Head of caudate nucleus (tissue), 42 donors: ENCODE data around the gene ELF2.
"Not testable (repeated sequence)": the region's sequence is repeated elsewhere in the genome, so short reads cannot be mapped to it uniquely, and the experiment has no call there.

ENCODE experiments used
- DNase-seq, 42 donors: peaks; one replicate each; pipeline versions ENCODE4 v3.0.0 to v3.0.0-alpha.2; 2020 to 2021; ENCODE audit warnings: mixed read lengths in 7 of 42
- intact Hi-C: fragments of 100-400 bp; cut with DNase I; formaldehyde crosslinking; loops from one replicate; pipeline ENCODE4 v1.15.0; 2022

ELF2 gene

GRCh38 chr4:139189972-139190371 is 13.0 kb upstream of the ELF2 start:
- intact Hi-C loops: no loop called here
- no peak for DNase-seq

DNA sequence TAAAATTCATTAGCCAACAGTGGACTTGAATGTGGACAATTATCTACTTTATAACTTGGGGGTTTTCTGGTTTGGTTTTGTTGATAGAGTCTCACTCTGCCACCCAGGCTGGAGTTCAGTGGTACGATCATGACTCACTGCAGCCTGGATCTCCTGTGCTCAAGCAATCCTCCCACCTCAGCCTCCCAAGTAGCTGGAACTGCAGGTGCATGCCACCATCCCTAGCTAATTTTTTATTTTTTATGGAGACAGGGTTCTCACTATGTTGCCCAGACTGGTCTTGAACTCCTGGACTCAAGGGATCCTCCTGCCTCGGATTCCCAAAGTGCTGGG is 12.4 kb upstream of the ELF2 start:
- intact Hi-C loops: no loop called here
- no peak for DNase-seq

- intact Hi-C loops: no loop called here
- peak in 1 of 42 donors; percentile 15 for DNase-seq
These were observed 11.8 kb upstream of the ELF2 start for GRCh38 chr4:139188648-139189416.

DNA sequence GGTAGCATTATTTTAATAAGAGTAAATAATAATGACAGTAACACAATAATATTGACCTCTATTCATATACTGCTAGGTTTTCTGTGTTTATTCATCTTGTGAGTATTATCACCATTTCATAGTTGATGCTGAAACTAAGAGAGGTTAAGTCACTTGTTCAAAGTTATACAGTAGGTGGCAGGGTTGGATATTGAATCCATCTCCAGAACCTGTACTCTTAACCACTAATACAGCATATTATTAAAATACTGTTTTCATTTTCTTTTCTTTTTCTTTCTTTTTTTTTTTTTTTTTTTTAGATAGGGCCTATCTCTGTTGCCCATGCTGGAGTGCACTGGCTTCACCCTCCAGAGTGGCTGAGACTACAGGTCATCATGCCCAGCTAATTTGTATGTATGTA is 7.1 kb upstream of the ELF2 start:
- no peak for DNase-seq
- intact Hi-C loops: no loop called here

DNA sequence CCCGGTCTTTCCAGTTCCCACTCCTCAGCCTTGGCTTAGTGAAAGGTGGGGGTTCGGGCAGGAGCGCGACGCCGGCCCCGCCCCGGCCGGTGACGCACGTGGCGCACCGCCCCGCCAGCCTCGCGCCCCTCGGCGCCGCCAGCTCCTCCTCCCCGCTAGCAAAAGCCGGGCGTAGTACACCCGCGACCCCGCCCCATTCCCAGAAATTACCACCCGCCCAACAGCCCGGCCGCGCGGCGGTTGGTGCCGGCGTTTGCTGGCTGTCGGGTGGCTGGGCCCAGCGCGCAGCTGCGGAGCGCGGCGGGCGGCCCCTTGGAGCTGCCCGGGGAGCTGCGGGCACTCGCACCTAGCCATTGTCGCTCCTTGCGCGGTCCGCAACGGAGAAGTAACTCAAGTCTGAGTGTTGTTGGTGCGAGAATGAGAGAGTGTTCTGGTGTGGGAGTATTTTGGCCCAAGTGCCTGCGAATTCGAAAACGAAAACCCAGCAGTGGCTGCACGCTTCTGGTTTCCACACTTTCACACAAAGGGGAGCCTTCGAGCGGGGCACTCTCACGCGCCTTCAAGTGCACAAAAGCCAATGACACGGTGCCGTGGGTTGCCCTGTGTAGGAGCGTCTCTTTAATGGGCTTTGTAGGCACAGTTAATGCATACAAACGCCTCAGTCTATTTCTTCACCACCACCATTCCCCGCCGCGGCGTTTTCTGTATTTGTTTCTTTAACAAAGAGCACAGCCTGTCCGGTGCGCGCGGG is 1.0 kb upstream of the ELF2 start:
- intact Hi-C loops: loop anchor here (1.0 to 5.0 kb wide), 4 partner anchors 95 to 146 kb away; partner anchors contain the start of gene NAA15
- DNase-seq: peak; percentile 77 to 97 (median 94)

DNA sequence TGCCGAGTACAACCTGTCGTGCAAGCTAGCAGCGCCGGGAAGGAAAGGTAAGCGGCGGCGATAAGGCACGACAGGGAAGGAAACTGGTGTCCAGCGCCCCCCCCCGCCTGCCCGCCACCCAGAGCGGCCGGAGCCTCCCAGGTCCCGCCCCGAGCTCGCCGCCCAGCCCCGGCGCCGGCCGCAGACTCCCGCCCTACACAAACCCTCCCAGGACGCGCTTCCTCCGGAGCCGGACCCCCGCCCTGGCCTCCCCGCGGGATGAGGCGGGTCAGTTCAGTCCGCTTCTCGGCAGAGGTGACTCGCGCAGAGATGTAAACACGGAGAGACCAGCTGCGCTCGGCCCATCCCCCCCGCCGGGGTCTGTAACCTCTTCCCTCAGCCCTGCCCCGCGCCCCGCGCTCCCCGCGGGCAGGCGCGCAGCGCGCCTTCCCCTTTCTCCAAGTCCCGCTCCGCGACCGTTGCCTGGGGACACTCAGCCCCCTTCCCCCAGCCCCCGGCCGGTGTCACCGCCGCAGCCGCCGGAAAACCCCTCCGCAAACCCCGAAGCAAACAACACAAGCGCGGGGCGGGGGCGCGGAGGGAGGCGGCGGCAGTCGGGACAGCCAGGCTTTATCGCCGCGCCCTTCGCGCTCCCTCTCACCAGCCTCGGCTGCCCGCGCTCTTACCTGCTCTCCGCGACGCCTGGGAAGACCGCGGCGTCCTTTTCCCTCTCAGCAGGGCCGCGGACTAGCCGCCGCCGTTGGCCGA is 543 bp downstream of the ELF2 start:
- DNase-seq: peak; percentile 38 to 93 (median 82)
- intact Hi-C loops: loop anchor here (1.0 to 5.0 kb wide), 4 partner anchors 93 to 144 kb away; partner anchors contain the start of gene NAA15

- no peak for DNase-seq
- intact Hi-C loops: loop anchor here (2.0 to 5.0 kb wide), 2 partner anchors 119 to 143 kb away; no protein-coding TSS in a partner anchor
These were observed 1.2 kb downstream of the ELF2 start for GRCh38 chr4:139175646-139176301.

- no peak for DNase-seq
- intact Hi-C loops: loop anchor here (5.0 kb wide), 1 partner anchor 70 kb away; no protein-coding TSS in a partner anchor
These were observed 4.9 kb downstream of the ELF2 start for GRCh38 chr4:139171876-139172691.

DNA sequence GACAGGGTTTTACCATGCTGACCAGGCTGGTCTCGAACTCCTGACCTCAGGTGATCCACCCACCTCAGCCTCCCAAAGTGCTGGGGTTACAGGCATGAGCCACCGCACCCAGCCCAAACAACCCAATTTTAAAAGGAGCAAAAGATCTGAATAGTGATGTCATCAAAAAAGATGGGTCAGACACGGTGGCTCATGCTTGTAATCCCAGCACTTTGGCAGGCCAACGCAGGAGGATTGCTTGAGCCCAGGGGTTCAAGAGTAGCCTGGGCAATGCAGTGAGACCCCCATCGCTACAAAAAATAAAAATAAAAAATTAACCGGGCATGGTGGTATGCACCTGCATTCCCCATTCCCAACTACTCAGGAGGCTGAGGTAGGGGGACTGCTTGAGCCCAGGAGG is 6.1 kb downstream of the ELF2 start:
- intact Hi-C loops: loop anchor here (5.0 kb wide), 1 partner anchor 69 kb away; no protein-coding TSS in a partner anchor
- DNase-seq: no peak

DNA sequence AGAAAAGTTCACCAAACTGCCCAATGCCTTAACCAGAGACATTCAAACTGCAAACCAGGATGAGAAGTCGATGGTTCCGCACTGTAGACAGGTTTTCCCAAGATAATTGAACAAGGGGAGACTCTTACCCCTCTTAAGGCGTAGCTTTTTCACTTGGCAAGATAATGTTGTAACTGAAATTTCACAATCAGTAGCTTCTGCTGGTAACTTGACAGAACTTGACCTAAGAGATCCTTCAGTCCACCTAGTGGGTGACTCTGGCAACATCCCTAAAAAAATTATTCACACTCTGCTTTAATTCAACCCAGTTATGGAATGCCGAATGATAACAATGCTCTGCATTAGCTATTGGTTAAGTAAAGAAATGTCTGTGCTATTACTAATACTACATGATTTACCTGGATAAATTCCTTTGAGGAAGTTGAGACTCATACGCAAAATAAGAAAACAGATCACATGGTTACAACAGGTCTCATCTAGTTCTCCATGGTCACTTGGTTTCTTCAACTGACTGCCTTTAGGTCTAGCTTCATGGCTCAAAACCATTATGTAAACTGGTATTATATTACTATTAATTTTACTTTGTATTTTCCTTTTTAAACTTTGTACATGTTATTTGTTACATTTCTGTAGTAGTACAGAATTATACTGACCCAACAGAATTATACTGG is 9.1 kb downstream of the ELF2 start:
- intact Hi-C loops: no loop called here
- no peak for DNase-seq

- DNase-seq: no peak
- intact Hi-C loops: no loop called here
These were observed 12.3 kb downstream of the ELF2 start for GRCh38 chr4:139164731-139165130.

DNA sequence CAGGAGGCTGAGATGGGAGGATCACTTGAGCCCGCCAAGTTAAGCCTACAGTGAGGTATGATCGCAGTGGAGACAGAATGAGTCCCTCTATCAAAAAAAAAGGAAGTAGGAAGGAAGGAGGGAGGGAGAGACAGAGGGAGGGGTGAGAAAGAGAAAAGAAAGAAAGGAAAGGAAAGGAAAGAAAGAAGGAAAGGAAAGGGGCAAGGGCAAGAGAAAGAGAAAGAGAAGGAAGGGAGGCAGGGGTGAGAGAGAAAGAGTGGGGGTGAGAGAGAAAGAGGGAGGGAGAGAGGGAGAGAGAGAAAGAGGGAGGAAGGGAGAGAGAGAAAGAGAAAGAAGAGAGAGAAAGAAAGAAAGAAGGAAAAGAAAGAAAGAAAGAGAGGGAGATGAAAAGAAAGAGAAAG is 13.2 kb downstream of the ELF2 start:
- intact Hi-C loops: no loop called here
- no peak for DNase-seq

- intact Hi-C loops, DNase-seq: not testable (repeated sequence)
These were observed 19.0 kb downstream of the ELF2 start for GRCh38 chr4:139157977-139158376.

GRCh38 chr4:139154952-139155557 is 22.0 kb downstream of the ELF2 start:
- no peak for DNase-seq
- intact Hi-C loops: no loop called here

DNA sequence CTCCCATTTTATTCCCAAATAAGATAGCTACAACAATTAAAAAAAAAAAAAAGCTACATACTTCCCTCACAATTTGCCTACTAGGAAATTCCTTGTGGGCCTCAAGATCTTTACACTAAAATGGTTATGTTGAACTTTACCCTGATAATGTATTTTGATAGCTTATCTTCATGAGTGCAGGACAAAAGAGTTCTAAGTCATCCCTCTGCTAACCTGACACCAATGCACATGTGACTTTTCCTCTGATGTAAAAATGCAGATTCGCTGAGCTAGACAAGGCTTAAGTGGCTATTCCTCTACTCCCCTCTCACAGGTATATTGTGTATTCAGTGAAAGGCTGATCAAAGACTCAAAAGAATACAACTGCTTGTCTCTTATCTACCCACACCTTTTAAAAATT is 22.5 kb downstream of the ELF2 start:
- DNase-seq: no peak

GRCh38 chr4:139154134-139154421 is 22.9 kb downstream of the ELF2 start:
- no peak for DNase-seq
- intact Hi-C loops: no loop called here

More for the DNA sequence above, 22.5 kb downstream of the ELF2 start:
- intact Hi-C loops: no loop called here

DNA sequence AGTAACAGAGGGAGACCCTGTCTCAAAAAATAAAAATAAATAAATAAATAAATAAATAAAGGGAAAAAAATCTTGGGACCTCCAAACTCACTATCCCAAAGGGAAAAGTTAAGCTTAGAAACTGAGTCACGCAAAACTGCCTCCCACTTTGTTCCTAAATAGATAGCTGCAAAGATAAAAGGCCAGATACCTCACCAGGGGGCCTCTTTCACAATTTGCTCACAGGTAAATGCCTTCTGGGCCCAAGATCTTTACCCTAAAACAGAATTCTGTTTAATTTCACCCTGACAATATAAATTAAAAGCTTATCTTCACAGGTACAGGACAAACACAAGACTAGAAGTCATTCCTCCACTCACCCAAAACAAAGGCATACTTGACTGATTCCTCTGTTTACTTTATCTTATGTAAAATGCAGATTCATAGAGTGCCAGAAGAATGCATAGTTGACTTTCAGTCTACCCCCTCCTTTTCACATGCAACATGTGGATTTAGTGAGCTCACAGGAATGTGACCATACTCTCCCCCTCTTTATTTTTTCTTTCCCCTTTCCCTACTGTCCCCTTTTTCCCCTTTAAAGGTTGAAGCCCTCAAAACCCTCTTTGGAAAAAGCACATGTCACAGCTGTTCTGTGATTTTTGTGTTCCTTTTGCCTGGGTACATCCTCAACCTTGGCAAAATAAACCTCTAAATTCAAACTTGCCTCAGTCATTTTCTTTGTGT is 23.4 kb downstream of the ELF2 start:
- intact Hi-C loops: no loop called here
- no peak for DNase-seq
